ENCODE measurements around the gene CLDN8.

DNA sequence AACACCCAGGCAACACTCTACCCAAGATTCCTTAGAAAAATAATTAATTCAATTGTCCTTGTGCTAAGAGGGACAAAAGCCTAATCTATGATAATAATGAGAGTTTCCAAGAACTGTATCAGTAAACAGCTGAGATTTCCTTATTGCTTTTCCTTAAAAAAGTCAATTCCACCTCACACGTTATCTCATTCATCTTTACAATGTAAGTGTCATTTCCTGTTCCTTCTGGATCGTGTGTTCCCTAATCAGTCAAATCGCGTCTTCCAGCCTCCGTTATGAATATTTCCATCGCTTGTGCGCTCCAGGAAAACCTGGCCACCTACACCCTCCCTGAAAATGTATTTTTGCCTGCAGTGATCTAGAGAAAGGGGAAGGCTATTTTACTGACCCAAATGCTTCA, 25.3 kb downstream of the CLDN8 start:
- TF ChIP-seq, protein P1, sequence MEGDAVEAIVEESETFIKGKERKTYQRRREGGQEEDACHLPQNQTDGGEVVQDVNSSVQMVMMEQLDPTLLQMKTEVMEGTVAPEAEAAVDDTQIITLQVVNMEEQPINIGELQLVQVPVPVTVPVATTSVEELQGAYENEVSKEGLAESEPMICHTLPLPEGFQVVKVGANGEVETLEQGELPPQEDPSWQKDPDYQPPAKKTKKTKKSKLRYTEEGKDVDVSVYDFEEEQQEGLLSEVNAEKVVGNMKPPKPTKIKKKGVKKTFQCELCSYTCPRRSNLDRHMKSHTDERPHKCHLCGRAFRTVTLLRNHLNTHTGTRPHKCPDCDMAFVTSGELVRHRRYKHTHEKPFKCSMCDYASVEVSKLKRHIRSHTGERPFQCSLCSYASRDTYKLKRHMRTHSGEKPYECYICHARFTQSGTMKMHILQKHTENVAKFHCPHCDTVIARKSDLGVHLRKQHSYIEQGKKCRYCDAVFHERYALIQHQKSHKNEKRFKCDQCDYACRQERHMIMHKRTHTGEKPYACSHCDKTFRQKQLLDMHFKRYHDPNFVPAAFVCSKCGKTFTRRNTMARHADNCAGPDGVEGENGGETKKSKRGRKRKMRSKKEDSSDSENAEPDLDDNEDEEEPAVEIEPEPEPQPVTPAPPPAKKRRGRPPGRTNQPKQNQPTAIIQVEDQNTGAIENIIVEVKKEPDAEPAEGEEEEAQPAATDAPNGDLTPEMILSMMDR (IDR thresholded peaks at IDR 0.05; ENCODE audit: low read depth, low read length, poor library complexity, severe bottlenecking): no peak
- no peak for TF ChIP-seq EZH2phosphoT487 (IDR thresholded peaks at IDR 0.05; ENCODE audit: borderline replicate concordance, low read length)

Measured in DOHH2 (cell line).